ENCODE results near the gene TGM3. TPM values are rescaled to one million over a fixed set of nuclear protein-coding genes. Genes with fewer than 3 reads are reported as not detected.

TGM3 gene
- total RNA-seq, 1 experiment from 2014 or later, result not detected

GRCh38 chr20:2302384-2303060 is 6.7 kb downstream of the TGM3 start:
- no peak for DNase-seq (ENCODE audit: low read depth, low spot score)
- Histone ChIP-seq H3K27ac (ENCODE audit: low read depth, low read length) (no peak overlapping the region), H3K27me3 (ENCODE audit: insufficient read depth, low read length) (no peaks in the 10 kb centered on the region), H3K4me3 (replicated peaks in 1 of 2; ENCODE audit: low read depth in 1 of 2, low read length in 2 of 2) (no peak overlapping the region), H3K9me3 (ENCODE audit: control insufficient read depth in 1 of 2, insufficient read depth in 1 of 2, low read depth in 1 of 2, low read length in 2 of 2) (no peaks in the 10 kb centered on the region), H3K4me2 (ENCODE audit: low read length) (no peak overlapping the region), H3K9ac (ENCODE audit: low read length) (no peak overlapping the region), H3K4me1 (ENCODE audit: control insufficient read depth in 1 of 2, insufficient read depth in 2 of 2, low read length in 2 of 2) (peaks cover 0 to 3% of the 10 kb centered on the region in 2 experiments; a peak in 1 of 4 replicates), H4K20me1 (ENCODE audit: insufficient read depth) (no peaks in the 10 kb centered on the region), H3K79me2 (ENCODE audit: insufficient read depth, low read length) (no peaks in the 10 kb centered on the region), H3K36me3 (ENCODE audit: control insufficient read depth in 1 of 2, insufficient read depth in 2 of 2, low read length in 2 of 2) (no peaks in the 10 kb centered on the region), H3K9me2 (ENCODE audit: insufficient read depth) (no peaks in the 10 kb centered on the region), H2AFZ (ENCODE audit: low read depth, low read length, poor library complexity, severe bottlenecking) (no peak overlapping the region)
- ChIA-PET POLR2A (no interaction called here), RAD21 (ENCODE audit: low non-redundant PET in 1 of 2, low total read pairs in 2 of 2, uncharacterized antibody in 2 of 2, unreplicated experiment in 2 of 2) (interaction anchor here in 1 of 2 experiments (0.6 kb wide), 2 partner anchors 37 to 46 kb away, joined by 3 read pairs; no protein-coding TSS in a partner anchor), CTCF (no interaction called here)
- no TSS peak for BruUV-seq (replicated peaks)
- ATAC-seq, result 0 out of 2 replicates have a peak, but pooled peaks have one; percentile 38
- no peak for TF ChIP-seq POLR2A (IDR thresholded peaks at IDR 0.05; ENCODE audit: borderline replicate concordance, extremely low read depth, insufficient read depth, insufficient read length)
- TF ChIP-seq SP1 (IDR thresholded peaks at IDR 0.05; ENCODE audit: low read depth), result no peak
- TF ChIP-seq ZBTB33 (IDR thresholded peaks at IDR 0.05; ENCODE audit: extremely low read depth, insufficient replicate concordance, low read length), result no peak
- no peak for TF ChIP-seq SRF (IDR thresholded peaks at IDR 0.05; ENCODE audit: low read depth)
- no peak for TF ChIP-seq EZH2 (IDR thresholded peaks at IDR 0.05)
- no peak; the same call in 1 of the 2 replicates for TF ChIP-seq RAD21 (IDR thresholded peaks at IDR 0.05; ENCODE audit: low read depth)
- TF ChIP-seq EGR1 (IDR thresholded peaks at IDR 0.05; ENCODE audit: low read depth), result no peak
- TF ChIP-seq EZH2phosphoT487 (IDR thresholded peaks at IDR 0.05; ENCODE audit: borderline replicate concordance), result no peak
- intact Hi-C loops (cut with micrococcal nuclease), result no loop called here

Data from HCT116 (cell line).